HG02943 (cell line): Measurements from ENCODE around the gene PACRG.
"Not testable (repeated sequence)": the region's sequence is repeated elsewhere in the genome, so short reads cannot be mapped to it uniquely, and the experiment has no call there.

ENCODE experiments used
- ATAC-seq: cut with Tn5 transposase; IDR thresholded peaks from one replicate; pipeline ENCODE4 v1.9.1; 2021; ENCODE audit warnings: mild to moderate bottlenecking, low read depth, moderate library complexity; ENCODE audit not compliant: unreplicated experiment

Gene PACRG

DNA sequence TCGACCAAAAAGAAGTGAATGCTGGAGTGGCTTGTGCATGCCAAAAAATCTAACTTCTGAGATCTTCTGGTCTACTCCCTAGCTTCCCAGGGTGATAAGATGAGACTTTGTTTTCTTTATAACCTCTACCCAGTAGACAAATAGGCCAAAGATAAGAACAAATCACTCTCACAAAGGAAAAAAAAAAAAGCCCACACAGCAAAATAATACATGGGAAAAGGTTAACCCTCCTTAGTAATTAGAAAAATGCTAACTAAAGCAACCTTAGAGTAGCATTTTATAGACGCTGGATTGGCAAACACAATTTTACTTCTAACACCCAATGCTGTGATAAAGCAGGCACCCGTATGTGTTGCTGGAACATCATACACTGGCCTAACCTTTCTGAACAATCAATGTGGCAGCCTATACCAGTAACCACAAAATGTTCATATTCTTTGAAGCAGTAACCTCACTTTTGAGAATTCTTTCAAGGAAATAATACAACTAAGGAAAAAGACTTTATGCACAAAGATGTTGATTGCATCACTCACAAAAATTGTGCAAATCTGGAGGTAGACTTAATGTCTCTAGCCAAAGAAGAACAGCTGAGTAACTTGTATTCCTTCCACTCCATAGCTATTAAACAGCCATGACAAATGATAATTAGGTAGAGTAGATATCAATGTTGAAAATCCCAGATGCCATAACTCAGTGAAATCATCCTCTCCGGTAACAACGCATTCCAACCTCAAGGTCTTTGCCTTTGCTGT lies 570.5 kb downstream of the PACRG start:
- ATAC-seq: no peak

DNA sequence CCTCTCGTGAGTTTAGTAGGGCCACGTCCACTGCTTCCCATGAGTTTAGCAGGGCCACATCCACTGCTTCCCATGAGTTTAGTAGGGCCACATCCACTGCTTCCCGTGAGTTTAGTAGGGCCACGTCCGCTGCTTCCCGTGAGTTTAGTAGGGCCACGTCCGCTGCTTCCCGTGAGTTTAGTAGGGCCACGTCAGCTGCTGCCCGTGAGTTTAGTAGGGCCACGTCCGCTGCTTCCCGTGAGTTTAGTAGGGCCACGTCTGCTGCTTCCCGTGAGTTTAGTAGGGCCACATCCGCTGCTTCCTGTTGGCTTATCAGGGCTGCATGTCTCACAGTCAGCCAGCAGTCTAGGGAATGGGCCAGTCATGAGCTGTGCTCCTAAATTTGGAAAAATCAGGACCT lies 573.1 kb downstream of the PACRG start:
- no peak for ATAC-seq

DNA sequence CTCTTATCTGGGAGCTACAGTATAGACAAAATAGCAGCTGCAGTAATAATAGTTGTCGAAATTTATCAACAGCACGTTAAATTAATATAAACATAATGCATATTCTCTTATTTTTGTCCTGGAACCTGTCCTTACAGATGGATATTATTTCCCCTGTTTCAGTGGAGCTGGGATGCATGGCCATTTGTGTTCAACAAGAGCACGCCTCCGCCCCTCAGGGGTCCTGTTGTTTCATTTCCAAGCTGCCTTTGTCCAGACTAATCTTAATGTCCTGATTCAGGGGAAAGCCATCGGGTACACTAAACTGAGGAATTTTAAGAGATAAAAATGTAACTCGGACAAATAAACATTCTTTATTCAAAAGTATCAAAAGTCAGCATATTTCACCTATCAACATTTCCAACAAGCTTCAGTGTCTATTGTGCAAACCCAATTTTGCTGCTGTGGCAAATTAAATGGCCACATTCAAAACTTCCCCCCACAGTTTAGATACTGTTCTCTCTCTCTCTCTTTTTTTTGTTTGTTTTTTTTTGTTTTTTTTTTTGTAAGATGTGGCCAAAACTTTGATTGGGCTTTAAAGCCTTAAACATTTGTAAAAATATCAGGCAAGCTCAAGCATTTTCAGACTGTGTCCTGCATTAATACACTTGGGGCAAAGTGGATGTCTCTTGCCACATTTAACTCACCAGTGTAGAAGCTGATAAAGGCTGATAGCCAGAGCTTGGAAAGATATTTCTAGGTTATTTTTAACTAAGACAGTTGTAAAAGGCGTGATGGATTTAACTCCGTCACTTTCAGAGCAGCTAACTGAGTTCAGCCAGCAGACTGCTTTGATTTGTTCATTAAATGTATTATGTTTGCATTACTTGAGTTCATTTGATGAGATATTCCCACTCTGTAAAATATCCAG lies 574.2 kb downstream of the PACRG start:
- no peak for ATAC-seq

DNA sequence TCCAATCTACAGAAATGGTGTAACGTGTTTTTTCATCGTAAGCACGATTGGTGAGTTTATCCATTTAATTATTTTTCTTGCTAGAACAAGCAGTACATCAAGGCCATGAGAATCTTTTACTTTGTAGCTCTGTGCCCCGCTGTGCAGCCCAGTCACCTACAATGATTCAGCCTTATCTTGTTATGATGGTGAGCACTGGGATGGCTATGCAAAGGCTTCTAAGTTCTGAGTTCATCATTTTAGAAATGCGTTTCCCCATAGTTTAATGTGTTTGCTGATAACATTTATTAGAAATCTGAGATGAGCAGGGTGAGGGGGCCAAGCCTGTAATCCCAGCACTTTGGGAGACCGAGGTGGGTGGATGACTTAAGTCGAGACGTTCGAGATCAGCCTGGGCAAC lies 575.0 kb downstream of the PACRG start:
- ATAC-seq: no peak

DNA sequence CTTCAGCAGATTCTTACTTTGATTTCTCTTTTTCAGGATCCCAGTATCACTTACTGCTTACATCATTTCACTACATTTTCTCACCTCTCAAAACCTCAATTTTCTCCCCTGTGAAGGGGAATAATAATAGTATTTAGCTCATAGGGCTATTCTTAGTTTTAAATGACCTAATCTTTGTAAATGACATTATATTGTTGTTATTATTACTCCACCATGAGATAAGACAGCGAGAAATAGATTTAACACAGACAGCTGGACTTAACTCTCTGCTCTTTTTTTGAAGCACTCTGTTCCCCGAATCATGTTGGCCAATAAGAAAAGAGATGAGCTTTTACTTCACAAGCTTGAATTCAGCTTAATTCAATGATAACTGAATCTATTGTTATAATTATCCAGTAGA lies 578.2 kb downstream of the PACRG start:
- ATAC-seq: no peak

DNA sequence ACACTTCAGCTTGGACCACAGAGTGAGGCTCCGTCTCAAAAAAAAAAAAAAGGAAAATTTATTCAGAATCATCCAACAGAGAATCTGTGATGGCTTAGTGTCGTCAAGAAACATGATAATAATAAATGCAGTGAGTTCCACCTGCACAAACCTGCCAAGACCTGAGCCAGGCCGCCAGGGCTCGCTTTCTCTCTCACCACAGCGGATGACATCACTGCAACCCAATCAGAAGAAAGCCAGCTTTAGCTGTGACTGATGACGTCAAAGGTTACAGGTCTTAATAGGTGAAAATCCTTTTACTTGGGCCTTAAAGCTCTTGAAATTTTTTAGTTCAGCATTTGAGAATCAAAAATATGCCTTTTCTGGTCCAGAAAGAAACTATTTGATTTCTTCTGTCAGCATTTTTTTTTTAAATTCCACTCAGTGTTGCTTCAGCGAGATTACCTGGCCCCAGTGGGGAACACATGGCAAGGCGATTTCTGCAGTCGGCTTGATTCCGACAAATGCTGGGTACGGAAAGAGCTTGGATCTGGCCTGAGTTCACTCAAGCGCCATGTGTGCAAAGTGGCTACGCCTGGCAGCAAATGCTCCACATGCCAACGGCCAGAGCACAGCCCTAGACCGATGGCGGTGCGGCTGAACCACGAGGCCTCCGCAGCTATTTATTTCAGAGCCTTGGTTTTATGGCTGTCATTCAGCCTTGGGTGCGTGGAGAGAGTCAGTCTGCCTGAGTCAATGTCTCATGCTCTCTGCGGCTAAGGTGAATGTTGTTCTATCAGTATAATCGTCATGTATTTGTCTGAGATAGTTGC lies 581.1 kb downstream of the PACRG start:
- no peak for ATAC-seq

DNA sequence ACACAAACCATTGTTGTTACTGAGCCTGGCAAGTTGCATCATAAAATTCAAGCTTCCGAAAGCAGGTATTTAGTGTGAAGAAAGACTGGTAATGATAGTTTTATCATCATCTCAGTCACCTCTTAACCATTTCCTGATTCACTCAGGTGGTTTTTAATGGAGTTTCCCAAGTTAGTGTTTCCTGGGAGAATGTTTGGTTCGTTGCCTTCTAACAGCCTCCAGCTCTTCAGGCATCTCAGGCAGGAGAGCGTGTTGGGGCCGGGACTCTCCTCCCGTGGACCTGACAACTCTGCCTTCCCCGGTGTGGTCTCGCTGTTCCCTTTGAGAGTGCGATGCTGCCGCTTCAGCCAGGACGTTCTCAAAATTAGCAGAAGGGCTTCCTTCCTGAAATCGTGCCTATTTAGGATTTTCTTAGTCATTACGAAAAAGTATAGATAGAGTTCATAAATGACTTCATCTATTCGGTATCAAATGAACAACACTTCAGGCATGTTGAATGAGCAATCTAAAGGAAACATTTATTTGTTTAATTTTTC lies 581.8 kb downstream of the PACRG start:
- ATAC-seq: no peak

DNA sequence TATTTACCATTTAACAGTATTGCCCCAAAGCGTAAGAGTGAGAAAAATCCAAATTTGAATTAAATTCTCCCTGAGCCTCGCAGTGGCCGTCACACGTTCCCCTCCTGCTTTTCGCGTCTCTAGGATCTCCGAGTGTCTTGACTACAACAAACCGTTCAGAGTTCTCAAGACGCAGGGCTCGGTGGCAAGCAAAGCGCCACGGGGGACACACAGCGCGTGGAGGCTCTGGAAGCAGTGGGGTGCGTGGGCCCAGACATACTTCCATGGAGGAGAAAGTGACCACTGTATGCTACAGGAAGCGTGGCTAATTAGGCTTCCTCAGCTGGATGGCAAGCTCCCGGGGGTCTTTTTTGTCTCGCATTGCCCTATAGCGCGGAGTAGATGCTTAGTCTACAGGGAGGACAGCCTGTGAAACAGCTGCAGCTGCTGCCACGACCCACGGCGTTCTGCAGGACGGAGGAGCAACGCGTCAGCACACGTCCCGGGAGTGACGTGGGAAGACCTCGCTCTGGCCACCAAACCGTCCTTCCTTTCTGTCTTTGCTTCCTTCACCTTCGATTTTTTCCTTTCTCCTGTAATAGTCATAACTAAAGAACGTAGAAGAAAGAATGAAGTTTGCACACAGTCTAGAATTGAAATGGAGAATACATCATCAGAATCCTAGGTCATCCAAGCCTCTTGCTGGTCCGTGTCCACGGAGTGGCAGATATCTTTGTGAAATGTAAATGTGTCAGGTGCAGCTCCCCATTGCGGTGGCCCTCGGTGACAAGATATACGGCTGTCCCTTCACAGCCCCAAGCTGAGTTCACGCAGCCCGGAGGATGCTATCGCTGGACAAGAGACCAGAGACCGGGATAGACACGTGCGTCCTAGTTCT lies 582.6 kb downstream of the PACRG start:
- ATAC-seq: no peak

DNA sequence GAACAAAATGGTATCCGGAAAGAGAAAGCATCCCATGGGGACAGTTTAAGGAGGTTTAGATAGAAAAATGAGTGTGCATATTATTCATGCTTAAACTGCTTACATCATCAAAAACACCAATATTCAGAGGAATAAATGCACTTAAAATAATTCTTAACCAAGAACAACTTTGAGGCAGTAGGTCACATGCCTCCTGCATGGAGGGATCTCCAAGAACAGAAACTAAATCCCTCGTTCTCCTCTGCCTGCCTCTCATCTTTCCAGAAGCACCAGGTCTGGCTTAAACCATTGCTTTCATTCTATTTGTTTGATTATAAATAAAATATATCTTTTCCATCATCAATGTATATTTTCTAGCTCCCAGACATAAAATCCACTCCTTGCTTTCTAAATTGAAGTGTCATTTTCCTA lies 583.2 kb downstream of the PACRG start:
- no peak for ATAC-seq

DNA sequence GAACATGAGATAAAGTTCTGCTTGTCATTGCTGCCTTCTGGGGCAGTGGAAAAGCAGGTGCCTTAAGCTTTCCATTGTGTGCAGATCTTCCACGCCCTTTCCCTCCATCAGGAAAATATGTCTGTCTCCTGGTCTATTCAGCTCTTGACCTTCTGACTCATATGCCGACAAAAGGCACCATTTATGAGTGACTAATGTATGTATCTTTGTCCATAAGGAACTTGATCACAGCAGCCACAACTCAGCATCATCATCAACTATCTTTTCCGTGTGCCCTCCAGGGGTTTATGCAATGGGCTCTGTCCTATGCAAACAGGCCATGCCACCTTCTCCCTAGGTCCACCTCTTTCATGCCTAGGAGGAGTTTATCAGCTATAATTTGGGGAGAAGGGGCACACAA lies 584.1 kb downstream of the PACRG start:
- no peak for ATAC-seq

DNA sequence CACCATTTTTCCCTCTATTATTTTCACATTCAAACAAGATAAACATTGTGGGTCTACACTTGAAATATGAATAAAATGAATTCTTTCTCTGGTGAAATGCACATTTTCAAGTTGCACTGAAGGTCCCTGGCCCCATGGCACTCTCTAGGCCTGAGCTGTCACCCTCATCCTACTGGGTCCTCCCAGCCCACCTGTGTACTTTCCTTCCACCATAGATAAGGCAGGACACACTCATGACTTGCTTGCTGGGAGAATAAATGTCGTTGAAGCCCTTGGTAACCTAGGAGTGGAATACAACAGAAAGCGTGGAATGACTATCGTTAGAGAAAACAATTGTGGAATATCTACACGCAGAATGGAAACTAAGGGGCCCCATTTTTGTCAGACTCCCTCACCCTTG lies 585.8 kb downstream of the PACRG start:
- ATAC-seq: no peak

DNA sequence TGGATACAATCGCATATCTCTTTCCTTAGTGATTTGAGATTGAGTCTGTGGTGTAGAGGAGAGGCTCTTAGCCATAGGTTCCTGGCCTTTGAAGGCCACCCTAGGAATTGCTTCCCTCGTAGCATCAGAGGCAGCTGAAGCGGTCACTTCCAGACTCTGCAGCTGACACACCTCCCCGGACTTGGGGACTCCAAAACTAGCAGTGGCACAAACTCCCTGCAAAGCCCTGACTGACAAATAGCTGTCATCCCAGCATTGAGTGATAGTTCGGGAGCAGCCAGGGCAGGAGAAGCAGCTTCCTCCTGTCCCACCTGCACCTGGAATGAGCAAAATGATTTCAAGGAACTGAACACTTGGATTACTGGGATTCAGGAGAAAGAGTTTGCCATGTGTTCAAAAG lies 586.2 kb downstream of the PACRG start:
- ATAC-seq: no peak

DNA sequence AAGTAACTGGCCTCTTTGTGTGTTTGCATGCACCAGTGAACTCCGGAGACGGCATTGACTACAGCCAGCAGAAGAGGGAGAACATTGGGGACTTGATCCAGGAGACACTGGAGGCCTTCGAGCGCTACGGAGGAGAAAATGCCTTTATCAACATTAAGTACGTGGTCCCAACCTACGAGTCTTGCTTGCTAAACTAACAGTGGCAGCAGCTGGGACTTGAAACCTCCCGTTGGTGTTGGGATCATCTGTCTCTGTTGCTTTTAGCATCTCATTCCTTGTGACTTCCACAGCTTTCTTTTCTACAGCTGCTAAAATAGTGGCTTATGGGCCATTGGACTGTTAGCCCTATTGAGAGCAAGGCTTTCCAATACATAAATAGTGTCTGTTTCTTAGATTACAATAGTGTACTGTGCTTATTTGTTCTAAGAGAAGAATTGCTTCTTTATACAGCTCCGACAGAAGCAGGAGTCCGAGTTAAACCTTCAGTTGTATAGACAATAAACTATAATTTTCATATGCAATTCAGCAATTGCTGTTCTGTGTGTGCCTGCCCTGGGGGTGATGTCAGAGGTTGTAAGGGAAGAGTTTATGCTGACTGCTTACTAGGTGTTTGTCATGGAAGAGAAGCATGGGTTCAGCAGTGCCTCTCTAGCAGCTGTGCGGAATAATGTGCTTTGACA lies 587.2 kb downstream of the PACRG start:
- ATAC-seq: no peak

DNA sequence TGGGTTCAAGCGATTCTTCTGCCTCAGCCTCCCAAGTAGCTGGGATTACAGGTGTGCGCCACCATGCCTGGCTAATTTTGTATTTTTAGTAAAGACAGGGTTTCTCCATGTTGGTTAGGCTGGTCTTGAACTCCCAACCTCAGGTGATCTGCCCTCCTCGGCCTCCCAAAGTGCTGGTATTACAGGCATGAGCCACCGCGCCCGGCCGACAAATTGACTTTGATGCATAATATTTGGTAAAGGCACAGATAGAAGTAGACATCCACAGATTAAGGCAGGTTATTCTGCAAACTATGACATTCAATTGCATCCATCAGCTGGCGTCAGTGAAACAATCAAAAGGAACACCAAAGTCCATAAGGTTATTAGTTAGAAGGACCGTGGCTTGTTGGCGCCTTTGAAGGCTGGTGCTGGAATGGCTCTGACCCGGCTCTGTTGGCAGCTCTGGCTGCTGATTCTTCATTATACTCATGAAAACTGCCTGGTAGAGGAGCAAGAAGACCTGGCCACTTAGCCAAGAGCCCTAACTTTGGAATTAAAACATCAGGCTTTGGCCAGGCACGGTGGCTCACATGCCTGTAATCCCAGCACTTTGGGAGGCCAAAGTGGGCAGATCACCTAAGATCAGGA lies 589.2 kb downstream of the PACRG start:
- ATAC-seq: not testable (repeated sequence)

DNA sequence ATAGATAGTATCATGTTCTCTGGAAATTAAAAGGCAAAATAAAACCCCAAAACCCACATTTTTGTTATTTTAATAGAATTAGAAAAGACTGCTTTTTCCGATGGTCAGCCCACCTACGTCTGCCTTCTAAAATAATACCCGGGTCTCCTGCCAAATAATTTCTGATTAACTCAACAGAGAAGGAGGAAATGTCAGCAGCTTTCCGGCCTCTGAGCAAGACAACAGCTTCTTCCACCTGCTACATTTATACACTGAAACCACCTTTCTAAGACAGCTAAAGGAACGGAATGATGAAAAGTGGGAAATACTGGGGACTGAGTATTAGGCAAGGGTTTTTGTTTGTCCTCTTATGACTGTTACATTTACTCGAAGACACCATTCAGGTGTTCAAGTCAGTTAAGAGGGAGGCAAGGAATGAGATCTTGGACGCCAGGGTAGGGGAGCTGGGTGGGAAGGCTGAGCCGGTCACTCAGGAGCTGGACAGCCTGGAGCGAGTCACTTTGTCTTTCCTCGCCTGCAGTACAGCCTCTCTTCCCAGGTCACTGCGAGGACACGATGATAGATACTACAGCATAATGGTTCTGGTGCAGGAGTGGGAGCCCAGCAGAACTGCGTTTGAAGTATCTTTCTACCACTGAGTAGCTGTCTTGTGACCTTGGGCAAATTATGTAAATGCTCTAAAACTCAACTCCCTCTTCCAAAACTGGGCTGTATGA lies 590.5 kb downstream of the PACRG start:
- ATAC-seq: no peak

DNA sequence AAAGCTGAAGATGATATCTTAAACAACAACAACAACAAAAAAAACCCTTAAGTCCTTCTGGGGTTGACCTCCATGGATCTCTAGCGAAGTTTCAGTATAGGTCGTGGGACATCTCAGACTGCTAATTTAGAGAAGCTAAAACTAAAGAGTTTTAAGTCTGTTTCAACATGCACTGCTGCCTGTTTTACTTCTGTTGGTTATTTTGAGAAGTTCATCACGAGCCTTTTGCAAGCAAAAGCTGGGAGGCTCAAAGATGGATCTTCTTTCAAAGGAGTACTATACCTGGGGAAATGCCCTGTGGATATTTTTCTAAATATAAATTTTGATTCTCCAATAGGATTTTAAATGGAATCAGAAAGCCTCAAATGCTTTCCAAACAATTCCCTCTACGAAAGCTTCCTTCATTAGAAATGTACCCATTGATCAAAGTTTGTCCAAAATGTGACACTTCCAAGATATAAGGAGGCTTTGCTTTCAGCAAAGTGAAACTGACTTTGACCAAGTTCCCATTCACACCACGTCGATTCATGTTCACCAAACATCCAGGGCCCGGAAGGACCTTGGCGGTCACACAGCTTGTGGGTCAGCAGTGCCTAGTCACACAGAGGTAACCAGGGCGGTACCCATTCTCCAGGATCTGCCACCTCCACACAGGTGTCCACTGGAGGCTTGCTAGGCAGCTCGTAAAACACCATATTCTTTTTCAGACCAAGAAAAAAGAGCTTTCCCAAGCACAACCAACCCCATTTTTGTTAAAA lies 592.0 kb downstream of the PACRG start:
- ATAC-seq: no peak

DNA sequence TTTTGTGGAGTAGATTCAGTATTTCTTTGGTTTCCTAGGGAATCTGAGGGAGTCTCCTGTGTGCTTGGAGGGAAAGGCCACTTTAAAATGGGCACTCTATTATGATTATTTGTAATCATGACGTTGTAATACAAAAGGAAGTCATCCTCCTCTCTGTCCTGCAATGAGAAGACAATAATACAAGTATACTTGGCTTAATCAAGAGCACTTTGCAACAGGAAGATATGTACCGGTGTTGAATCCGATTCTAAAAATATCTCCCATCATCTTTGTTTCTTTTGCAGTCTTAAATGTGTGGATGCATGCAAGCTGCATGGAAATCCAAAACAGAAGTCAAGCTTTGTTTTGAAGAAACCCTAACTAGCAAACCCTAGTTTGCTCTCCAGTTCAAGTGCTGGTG lies 592.6 kb downstream of the PACRG start:
- no peak for ATAC-seq
